Activated CD4-positive, alpha-beta T cell treated with anti-CD3 and anti-CD28 coated beads for 4 hours (primary cell): Measurements from ENCODE around the gene CD276.

ENCODE experiments used
- DNase-seq, 2 donors: peaks; one replicate each; pipeline ENCODE4 v3.0.0-alpha.2; 2020

Gene CD276

GRCh38 chr15:73749971-73750370 is 65.8 kb downstream of the CD276 start:
- no peak for DNase-seq

GRCh38 chr15:73750438-73750837 is 66.3 kb downstream of the CD276 start:
- no peak for DNase-seq

DNA sequence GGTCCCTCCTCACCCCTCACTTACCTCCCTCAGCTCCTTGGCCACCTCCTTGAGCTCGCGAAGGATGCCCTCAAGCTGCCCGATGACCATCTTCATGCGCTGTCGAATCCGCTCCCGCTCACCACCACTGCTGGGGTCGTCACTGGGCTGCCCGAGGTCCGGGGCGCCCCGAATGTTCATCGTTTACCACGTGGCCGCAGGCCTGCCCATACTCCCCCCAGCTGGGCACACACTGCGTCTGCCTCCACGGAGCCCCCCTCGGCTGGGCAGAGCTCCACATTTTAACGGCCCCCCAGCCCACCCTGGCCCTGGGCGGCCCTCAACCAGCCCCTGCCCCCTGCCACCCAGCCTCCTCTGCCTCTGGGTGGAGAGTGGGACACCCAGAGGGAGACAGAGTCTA is 66.8 kb downstream of the CD276 start:
- no peak for DNase-seq

DNA sequence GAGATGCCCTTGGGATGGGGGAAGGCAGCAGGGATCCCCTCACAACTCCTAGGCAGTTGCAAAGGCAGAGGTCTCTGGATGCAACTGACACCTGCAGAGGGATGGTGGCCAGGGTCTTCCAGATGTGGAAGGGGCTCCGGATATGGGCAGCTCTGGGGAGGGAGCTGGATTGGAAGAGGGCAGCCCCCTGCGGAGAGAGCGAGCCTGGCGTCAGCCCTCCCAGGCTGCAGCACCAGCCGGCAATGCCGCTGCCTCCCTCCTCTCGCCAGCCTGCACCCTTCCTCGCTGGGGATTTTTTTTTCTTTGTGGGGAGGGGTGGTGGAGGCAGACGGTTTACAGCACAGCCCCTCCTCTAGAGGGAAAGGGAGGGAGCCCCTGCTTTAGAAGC is 67.3 kb downstream of the CD276 start:
- DNase-seq, result no peak

GRCh38 chr15:73751899-73752805 is 68.0 kb downstream of the CD276 start:
- no peak for DNase-seq

DNA sequence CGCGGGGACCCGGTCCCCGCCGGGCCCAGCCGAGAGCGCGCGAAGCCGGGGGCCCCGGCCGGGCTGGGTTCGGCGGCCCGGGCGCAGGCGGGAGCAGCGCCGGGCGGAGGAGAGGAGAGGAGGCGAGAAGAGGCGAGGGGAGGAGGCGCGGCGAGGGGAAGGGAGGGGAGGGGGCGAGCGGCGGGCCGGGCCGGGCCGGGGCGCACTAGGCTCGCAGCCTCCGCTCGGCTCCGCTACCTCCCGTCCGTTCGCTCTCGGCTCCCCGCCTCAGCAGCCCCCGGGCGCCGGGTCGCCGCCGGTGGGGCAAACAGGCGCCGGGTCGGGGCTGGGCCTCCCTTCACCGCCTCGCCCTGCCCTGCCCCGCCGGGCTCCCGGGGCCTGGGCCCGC is 68.6 kb downstream of the CD276 start:
- DNase-seq, result no peak

DNA sequence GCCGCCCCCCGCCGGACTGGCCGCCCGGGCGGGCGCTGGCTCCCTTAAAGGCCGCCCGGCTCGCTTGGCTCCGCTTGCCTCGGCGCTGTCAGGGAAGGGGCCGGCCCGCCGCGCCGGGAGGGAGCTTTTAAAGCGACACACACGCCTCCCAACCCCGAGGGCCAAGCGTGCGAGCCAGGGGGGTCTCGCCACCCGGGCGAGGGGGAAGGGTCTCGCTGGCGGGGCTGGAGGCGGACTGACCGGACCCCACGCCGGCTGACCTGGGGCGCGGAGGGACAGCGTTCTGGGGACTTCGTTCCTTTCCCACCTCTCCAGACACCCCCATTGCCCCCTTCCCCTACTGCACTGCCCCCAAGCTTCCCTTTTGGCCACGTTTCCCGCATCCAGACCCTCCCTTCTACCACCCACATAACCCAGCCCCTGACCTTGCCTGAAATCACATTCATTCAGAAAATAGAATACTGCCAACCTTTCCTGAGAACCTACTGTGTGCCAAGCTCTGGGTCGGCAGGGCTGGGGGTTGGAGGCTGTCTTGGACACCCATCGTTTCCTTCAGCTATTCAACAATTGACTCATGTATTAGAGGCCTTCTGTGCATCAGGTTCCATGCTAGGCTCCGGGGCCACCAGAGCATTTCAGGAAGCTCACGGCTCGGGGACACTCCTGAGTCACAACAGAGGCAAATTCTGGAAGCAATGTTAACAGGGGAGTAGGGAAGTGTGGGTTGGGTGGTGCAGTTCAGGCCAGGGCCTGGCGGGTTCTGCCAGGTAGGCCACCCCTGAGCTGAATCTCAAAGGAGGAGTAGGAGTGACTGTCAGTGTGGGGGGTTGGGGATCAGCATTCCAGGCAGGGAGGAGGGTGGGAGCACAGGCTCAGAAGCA is 69.3 kb downstream of the CD276 start, which contains the start of gene INSYN1:
Gene INSYN1, minus strand, starts transcription at position 102 of the 881 bp plus-strand sequence. CDS start 2,221 bp downstream, outside the sequence.
- DNase-seq, result no peak

- no peak for DNase-seq
These were observed 70.3 kb downstream of the CD276 start for GRCh38 chr15:73754461-73754860.

DNA sequence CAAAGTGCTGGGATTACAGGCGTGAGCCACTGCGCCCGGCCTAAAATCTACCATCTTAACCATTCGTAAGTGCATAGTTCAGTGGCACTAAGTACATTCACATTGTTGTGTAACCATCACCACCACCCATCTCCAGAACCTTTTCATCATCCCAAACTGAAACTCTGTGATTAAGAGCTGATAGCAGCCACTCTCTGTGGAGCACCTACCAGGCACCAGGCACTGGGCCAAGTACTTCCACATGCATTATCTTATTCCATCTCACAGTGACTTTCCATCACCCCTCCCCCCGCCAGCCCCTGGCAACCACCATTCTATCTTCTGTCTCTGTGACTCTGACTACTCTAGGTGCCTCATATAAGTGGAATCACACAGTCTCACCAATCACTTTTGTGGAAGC is 71.3 kb downstream of the CD276 start:
- no peak for DNase-seq

GRCh38 chr15:73755946-73756345 is 71.8 kb downstream of the CD276 start:
- no peak for DNase-seq

- DNase-seq, result no peak
These were observed 72.2 kb downstream of the CD276 start for GRCh38 chr15:73756390-73756789.

DNA sequence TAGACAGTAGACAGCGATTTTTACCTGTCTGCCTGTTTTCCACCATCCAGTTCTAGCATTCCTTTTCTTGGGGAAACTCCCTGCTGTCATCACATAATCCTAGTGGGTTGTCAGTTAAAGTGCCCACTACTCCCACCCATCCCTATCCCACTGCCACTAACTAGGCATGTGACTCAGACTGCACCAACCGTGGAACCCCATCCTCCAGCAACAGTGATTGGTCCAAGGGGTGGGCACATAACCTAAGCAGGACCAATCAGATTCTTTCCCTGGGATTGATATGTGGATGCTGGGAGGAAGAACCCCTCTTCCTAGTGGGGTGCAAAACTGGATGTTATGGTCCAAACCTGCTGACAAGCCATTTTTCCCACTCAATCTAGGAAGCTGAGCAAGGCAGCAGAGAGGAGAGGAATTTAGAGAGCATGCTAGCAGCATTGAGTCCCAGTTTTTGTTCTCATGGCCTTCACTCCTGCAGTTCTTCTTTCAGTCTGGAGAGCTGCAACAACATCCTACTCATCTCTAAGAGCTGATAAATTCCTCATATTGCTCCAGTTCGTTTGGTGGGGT is 72.8 kb downstream of the CD276 start:
- DNase-seq, result no peak

DNA sequence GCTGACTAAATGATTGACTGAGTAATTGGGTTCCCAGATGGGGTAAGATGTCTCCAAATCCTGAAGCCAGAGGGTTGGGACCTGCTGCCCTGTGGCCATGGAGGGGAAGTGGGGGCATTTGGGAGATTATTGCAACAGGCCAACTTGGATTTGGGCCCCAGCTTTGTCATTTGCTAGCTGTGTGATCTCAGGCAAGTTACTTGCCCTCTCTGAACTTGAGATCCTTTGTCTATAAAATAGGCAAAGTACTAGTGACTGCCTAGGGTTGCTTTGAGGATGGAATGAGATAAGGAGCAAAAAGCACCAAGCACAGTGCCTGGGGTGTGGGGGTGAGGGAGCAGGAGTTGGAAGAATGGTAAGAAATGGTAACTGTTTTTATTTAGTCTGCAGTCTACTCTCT is 73.4 kb downstream of the CD276 start:
- no peak for DNase-seq

- DNase-seq, result no peak
These were observed 74.3 kb downstream of the CD276 start for GRCh38 chr15:73758461-73758860.

DNA sequence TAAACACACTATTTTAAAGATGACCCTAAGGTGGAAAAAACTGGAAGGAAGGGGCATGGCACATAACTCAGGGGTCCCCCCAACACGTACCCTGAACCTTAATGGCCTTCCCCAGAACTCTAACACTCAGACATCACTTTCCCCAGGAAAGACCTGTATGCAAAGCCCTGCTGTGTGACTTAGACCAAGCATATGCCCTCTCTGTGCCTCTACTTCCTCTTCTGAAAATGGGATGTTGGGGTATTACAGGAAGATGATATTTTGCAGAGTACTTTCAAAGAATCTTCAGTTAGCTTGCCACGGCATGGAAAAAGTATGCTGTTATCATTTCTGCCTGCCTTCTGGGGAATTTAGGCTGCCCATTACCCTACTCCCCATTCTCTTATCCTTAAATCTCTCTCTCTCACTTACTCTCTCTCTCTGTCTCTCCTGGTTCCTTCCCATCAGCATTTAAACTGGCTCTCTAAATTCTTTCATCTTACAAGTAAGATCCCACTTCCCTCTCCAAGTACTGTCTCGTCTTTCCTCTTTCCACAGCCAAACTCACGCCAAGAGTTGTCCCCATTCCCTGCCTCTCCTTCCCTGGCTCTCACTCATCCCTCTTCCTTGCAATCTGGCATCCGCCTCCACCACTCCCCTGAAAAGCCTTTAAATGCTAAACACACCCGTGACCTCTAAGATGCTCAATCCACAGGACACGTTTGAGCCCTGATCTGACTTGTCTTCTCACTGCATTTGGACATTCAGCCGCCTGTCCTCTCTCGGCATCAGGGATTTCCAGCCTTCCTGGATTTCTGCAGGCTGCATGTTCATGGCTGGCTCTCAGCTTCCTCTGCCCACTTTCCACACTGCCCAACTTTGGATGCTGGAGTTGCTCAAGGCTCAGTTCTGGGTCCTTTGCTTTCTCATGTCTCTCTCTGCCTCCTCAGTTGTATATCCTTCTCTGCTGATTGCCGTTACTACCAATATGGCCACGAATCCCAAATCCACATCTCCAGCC is 76.4 kb downstream of the CD276 start:
- DNase-seq, result no peak

- no peak for DNase-seq
These were observed 79.7 kb downstream of the CD276 start for GRCh38 chr15:73763931-73764330.
